GM13977 (cell line): ENCODE data around the gene ZMAT2.

ENCODE experiments used
- DNase-seq: peaks from one replicate; pipeline ENCODE4 v3.0.0; 2012; ENCODE audit warnings: low spot score
- CTCF ChIP-seq: IDR thresholded peaks from 2 replicates; pipeline ENCODE4 v1.5.1; 2012; ENCODE audit warnings: mild to moderate bottlenecking, control low read depth; ENCODE audit not compliant: insufficient read depth; ENCODE audit errors: extremely low read depth, missing control alignments
- in situ Hi-C: fragments of 300-500 bp; cut with MboI; formaldehyde crosslinking; loops from one replicate; pipeline ENCODE4 v1.12.0; 2022; ENCODE audit warnings: low sequenced_read_pairs, low pct_unique_long_range_greater_than_20kb, mixed read lengths, inconsistent platforms; ENCODE audit not compliant: unreplicated experiment

Gene ZMAT2

GRCh38 chr5:140672455-140673186 is 27.6 kb upstream of the ZMAT2 start:
- DNase-seq: no peak
- in situ Hi-C loops: no loop called here
- TF ChIP-seq CTCF: no peak

- TF ChIP-seq CTCF: no peak
- in situ Hi-C loops: no loop called here
- DNase-seq: no peak
Observed at GRCh38 chr5:140673187-140673976, 26.9 kb upstream of the ZMAT2 start, which contains the start of gene DND1. Gene DND1, minus strand, starts transcription at chr5:140673576. Its CDS starts 34 bp downstream, at chr5:140673542.

- in situ Hi-C loops: no loop called here
Observed at GRCh38 chr5:140674211-140674610, 26.0 kb upstream of the ZMAT2 start.

GRCh38 chr5:140674629-140675028 is 25.6 kb upstream of the ZMAT2 start:
- no peak for DNase-seq
- in situ Hi-C loops: no loop called here
- TF ChIP-seq CTCF: no peak

More at GRCh38 chr5:140674211-140674610, 26.0 kb upstream of the ZMAT2 start:
- TF ChIP-seq CTCF: no peak
- no peak for DNase-seq

GRCh38 chr5:140677947-140678346 is 22.3 kb upstream of the ZMAT2 start:
- no peak for DNase-seq
- no peak for TF ChIP-seq CTCF
- in situ Hi-C loops: no loop called here

GRCh38 chr5:140678993-140679392 is 21.3 kb upstream of the ZMAT2 start:
- DNase-seq: no peak
- TF ChIP-seq CTCF: no peak
- in situ Hi-C loops: no loop called here
